Motor neuron (in vitro differentiated cells): ENCODE measurements around the gene ITGB1BP1. TPM values are rescaled to one million over a fixed set of nuclear protein-coding genes. Genes with fewer than 3 reads are reported as not detected.

Experiments
- ATAC-seq, 8 experiments: fragments of 200-7000 bp; cut with Tn5 transposase; replicated peaks in 6 of 8; 2 replicates each; pipeline ENCODE4 v1.8.0; 2021; ENCODE audit warnings: mild to moderate bottlenecking in 8 of 8, moderate library complexity in 8 of 8
- H3K27ac ChIP-seq, 2 donors: fragments of 250-450 bp; sonication (Bioruptor Pico); 2 replicates each; pipeline ENCODE4 v1.9.0; 2021; ENCODE audit warnings: antibody characterized with exemption in 2 of 2, mild to moderate bottlenecking in 2 of 2, moderate library complexity in 1 of 2
- H3K4me1 ChIP-seq, 2 donors: fragments of 250-450 bp; sonication (Bioruptor Pico); replicated peaks in 1 of 2; 2 replicates each; pipeline ENCODE4 v1.6.1; 2021; ENCODE audit warnings: antibody characterized with exemption in 2 of 2, mild to moderate bottlenecking in 2 of 2, moderate library complexity in 1 of 2
- H3K4me3 ChIP-seq, 5 donors: fragments of 250-450 bp; sonication (Bioruptor Pico); 2 replicates each; pipeline ENCODE4 v1.9.0; 2021; ENCODE audit warnings: antibody characterized with exemption in 5 of 5, mild to moderate bottlenecking in 5 of 5, moderate library complexity in 4 of 5
- WGBS, 10 experiments: fragments of 450-650 bp; shearing (Covaris generic); methylation state at CpG; one replicate each; pipeline ENCODE4 v1.0.0; 2022; 5-methylcytosine and 5-hydroxymethylcytosine counted together
- in situ Hi-C, 9 experiments: fragments of 400-800 bp; cut with MboI; loops; one replicate each; pipeline ENCODE4 v1.15.0; 2021; ENCODE audit warnings: low sequenced_read_pairs in 9 of 9, low pct_unique_long_range_greater_than_20kb in 2 of 9; ENCODE audit not compliant: unreplicated experiment in 9 of 9
- total RNA-seq, 8 experiments: library from RNA; unstranded; fragments of 300-600 nt; gene quantifications; 2 replicates each; pipeline versions ENCODE4 v1.2.3 to v1.2.4, GENCODE V29; 2022

The ITGB1BP1 gene
- total RNA-seq, 8 experiments from 2014 or later, result 25.0 to 61.2 (median 38.5) TPM

DNA sequence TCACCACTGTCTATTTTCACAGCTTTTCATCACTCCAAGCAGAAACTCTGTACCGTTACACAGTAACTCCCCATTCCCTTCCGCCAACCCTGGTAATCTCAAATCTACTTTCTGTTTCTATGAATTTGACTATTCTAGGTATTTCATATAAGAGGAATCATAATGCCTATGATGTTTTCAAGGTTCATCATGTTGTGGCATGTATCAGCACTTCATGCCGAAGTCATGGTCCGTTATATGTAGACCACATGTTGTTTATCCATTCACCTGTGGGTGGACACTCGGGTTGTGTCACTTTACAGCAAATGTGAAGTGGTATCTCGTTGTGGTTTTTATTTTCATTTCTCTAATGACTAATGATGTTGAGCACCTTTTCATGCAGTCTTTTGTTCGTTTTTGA is 21.8 kb upstream of the ITGB1BP1 start:
- ATAC-seq, result no peak
- WGBS, 10 experiments, result 86 to 100% (median 96%) methylated on average over 1 to 7 of the region's 7 CpGs; no CpG with 5 or more reads in 2 of the 10 experiments
- H3K4me3 ChIP-seq, result no peak overlapping the region
- H3K4me1 ChIP-seq, result peaks cover 0 to 3% of the 10 kb centered on the region in 2 donors
- no peak overlapping the region for H3K27ac ChIP-seq
- in situ Hi-C loops, result no loop called here

DNA sequence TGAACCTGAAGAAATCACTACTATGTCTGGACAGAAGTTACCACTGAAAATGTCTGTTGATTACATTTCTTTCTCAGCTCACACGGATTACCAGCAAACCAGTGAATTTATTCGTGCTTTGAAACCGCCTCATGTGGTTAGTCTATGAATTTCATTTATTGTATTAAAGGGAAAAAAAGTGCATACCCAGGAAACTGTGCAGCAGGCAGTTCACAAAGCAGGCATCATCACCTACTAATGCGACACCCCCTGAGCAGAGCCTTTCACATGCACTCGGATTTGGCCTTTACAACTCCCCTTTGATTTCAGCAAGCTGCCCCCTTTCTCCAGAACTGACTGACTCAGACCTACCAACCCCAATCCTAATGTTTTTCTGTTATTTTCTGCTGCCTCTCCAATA is 20.2 kb upstream of the ITGB1BP1 start:
- 55 to 100% (median 90%) methylated on average over 1 to 5 of the region's 5 CpGs for WGBS, 10 experiments

DNA sequence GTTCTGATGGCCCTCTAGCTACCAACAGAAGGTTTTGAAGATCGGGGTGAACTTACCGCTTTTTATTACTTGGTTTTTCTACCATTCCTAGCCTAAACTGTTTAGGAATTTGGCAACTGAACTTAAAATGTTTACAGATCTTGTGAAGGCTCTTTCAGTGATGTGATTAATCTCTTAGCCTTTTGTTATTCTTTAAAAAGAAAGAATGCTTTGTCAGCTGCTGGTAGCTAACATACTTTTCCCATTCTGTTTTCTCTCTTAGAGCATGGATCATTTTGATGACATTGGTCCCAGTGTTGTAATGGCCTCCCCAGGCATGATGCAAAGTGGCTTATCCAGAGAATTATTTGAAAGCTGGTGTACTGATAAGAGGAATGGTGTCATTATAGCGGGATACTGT is 18.2 kb upstream of the ITGB1BP1 start:
- no peak overlapping the region for H3K4me3 ChIP-seq
- H3K27ac ChIP-seq, result no peak overlapping the region
- ATAC-seq, result peak in 3 of 8 experiments; percentile 24 to 89 (median 39)
- in situ Hi-C loops, result no loop called here
- WGBS, 10 experiments, result 35 to 100% (median 73%) methylated on average over 1 to 3 of the region's 3 CpGs
- peaks cover 0 to 3% of the 10 kb centered on the region in 2 donors for H3K4me1 ChIP-seq

More for the DNA sequence above, 20.2 kb upstream of the ITGB1BP1 start:
- in situ Hi-C loops, result no loop called here
- no peak for ATAC-seq
- Histone ChIP-seq H3K4me3 (no peak overlapping the region), H3K4me1 (peaks cover 0 to 3% of the 10 kb centered on the region in 2 donors), H3K27ac (no peak overlapping the region)

DNA sequence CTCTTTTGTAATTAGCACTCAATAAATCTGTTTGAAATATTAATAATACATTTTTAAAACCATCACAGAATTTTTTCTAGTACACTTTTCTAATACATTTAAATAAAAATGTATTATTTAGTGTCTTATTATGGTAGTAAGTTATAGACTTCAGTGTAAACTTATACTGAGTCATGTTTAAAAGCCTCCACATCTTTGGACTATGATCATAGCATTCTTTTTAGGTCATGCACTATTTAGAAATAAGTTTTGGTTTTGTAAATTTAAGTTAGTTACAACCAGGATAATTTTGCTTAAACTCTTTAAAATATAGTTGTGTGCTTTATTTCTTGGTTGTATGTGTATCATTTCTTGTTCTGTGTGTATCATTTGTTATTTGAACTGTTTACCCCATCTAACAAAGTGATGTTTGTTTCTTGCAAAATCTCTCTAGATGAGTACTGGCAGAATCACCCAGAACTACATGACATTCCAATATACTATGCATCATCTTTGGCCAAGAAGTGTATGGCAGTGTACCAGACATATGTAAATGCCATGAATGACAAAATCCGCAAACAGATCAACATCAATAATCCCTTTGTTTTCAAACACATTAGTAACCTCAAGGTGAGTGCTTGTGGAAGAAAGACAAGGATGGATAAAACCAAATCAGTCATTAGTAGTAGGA is 16.9 kb upstream of the ITGB1BP1 start:
- peak in 2 of 8 experiments; percentile 25 to 53 for ATAC-seq
- 44 to 100% (median 80%) methylated on average over 1 of the region's 1 CpG; no CpG with 5 or more reads in 5 of the 10 experiments for WGBS, 10 experiments

DNA sequence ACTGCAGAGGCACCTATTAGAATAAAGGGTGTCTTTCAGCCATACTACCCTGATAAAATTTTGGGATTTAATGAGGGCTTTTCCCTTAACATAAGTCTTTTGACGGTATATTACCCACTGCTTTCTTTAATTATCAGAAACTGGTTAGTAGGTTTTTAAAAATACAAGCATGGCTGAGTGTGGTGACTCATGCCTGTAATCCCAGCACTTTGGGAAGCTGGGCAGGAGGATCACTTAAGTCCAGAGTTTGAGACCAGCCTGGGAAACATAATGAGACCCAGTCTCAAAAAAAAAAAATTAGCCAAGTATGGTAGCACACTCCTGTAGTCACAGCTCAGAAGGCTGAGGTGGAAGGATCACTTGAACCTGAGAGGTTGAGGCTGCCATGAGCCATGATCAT is 16.2 kb upstream of the ITGB1BP1 start:
- 100% methylated on average over 1 of the region's 1 CpG; no CpG with 5 or more reads in 2 of the 10 experiments for WGBS, 10 experiments
- H3K27ac ChIP-seq, result no peak overlapping the region
- in situ Hi-C loops, result no loop called here

More for the DNA sequence above, 16.9 kb upstream of the ITGB1BP1 start:
- Histone ChIP-seq H3K4me3 (no peak overlapping the region), H3K27ac (no peak overlapping the region), H3K4me1 (peaks cover 0 to 3% of the 10 kb centered on the region in 2 donors)
- in situ Hi-C loops, result no loop called here

DNA sequence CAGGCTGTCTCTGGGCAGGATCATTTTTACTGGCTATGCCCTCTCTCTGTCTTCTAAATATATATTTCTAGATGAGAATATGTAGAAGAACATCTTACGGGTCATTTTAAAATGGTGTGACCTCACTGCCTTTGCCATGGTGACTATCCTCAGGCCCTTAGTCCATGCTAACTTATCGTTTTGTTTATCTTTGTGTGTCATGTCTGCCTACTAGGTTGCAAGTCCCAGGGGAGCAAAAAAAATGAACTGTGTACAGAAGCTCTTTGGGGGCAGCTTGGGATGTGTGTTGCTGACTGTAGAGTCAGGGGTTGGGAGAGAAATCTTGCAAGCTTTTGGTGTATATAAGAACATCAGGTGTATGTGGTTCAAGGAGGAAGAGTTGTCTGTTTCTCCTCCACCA is 11.2 kb upstream of the ITGB1BP1 start:
- Histone ChIP-seq H3K4me3 (no peak overlapping the region), H3K27ac (no peak overlapping the region), H3K4me1 (no peaks in the 10 kb centered on the region)
- ATAC-seq, result no peak
- WGBS, 10 experiments, result 0 to 100% (median 94%) methylated on average over 1 to 2 of the region's 2 CpGs; no CpG with 5 or more reads in 2 of the 10 experiments
- in situ Hi-C loops, result no loop called here

More for the DNA sequence above, 16.2 kb upstream of the ITGB1BP1 start:
- H3K4me1 ChIP-seq, result peaks cover 0 to 3% of the 10 kb centered on the region in 2 donors
- no peak for ATAC-seq
- H3K4me3 ChIP-seq, result no peak overlapping the region

DNA sequence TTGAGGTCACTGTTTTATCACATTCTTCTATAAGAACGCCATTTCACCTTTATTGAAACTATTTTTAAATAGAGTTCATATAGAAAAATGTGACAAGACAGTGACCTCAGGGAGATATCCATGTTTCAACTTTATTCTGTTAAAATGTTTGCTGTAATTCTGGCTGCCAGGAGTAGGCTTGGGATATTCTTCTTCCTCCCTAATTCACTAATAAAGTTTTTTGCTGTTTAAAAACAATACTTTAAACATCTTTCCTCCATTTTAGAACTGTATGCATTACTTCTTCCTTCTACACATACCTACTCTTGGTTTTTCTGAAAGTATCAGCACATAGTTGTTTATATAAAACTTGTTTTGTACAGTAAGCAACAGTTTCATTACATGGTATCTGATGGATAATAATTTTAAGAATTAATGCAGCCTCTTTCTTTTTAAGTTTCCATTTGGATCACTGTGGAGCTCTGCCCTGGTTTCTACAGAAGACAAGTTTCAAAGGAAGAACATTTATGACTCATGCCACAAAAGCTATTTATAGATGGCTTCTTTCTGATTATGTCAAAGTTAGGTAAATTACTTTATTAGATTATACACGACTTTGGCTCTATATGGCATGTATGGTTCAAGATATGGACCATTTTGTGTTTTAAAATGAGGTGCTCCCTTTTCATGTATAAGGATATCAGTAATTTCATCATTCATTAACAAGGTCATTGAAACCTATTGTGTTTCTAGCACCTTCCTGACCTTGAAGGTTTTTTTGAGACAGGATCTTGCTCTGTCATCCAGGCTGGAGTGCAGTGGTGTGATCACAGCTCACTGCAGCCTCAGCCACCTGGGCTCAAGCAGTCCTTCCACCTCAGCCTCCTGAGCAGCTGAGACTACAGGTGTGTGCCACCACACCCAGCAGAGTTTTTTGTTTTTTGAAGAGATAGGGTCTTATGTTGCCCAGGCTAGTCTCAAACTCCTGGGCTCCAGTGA is 7.3 kb upstream of the ITGB1BP1 start:
- Histone ChIP-seq H3K27ac (no peak overlapping the region), H3K4me3 (no peak overlapping the region), H3K4me1 (no peaks in the 10 kb centered on the region)
- ATAC-seq, result no peak
- 17 to 100% (median 80%) methylated on average over 1 to 2 of the region's 2 CpGs for WGBS, 10 experiments
- in situ Hi-C loops, result no loop called here

DNA sequence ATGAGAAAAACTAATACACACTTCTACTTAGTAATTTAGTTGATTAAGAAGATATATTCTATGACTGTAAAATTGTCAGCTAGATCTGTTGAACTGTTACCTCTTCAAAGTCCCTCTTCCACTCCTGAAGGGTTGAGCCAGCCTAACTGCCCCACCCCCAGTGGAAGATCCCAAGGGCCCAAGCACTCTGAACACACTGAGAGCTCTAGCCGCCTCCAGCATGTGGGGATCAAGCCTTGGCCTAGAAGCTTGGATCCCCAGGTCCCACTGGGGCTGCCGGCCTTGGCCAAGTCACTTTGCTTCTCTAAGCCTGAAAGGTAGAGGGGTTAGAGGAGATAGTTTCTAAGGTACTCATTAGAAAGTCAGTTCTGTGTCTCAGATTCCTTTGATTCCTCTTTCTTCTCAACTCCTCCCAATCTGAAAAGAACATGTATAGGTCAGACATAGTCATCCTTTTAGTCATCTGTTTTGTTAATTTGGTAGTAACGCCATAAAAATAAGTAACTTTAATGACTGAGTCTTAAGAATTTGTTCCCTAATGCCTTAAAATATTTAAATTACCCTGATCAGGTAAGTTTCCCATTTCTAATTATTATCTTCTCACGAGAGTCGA is 5.7 kb upstream of the ITGB1BP1 start:
- WGBS, 10 experiments, result 64 to 100% (median 78%) methylated on average over 2 to 4 of the region's 5 CpGs; no CpG with 5 or more reads in 1 of the 10 experiments
- H3K4me3 ChIP-seq, result no peak overlapping the region
- ATAC-seq, result no peak
- in situ Hi-C loops, result no loop called here
- no peak overlapping the region for H3K27ac ChIP-seq
- H3K4me1 ChIP-seq, result peaks cover 7 to 8% of the 10 kb centered on the region in 2 donors

DNA sequence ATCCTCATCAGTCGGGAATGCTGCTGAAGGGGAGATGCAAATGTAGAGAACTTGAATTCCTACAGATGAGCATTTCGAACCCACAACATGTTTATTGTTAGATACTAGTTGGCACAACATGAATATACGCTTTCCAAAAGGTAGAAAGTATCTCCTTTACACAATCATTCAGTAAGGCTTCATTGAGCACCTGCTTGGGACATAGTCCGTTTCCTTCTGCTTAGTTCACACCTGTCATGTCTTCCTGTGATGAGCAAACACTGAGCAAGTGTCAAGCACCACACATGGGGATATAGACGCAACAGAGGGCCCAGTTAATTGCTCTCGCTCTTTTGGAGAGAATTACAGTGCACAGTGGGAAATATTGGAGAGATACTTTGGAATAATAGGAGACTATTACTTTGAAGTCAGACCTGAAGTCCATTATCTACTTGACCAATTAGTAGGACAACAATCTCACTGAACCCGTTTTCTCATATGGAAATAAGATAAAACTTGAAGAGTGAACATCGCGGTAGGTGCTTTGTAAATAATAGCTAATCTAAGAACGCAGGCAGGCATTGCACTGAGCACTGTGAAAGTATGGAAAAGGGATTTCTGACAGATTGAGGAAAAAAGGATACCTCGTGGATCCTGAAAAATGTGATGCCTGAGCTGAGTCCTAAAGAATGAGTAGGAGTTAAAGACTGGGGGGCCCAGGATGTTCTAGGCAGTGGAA is 1.3 kb upstream of the ITGB1BP1 start:
- Histone ChIP-seq H3K27ac (no peak overlapping the region), H3K4me1 (peaks cover 13 to 21% of the 10 kb centered on the region in 2 donors), H3K4me3 (peak overlapping the region; percentile 59 to 98 (median 84))
- WGBS, 10 experiments, result 20 to 100% (median 65%) methylated on average over 1 to 10 of the region's 11 CpGs
- ATAC-seq, result no peak
- in situ Hi-C loops, result no loop called here

DNA sequence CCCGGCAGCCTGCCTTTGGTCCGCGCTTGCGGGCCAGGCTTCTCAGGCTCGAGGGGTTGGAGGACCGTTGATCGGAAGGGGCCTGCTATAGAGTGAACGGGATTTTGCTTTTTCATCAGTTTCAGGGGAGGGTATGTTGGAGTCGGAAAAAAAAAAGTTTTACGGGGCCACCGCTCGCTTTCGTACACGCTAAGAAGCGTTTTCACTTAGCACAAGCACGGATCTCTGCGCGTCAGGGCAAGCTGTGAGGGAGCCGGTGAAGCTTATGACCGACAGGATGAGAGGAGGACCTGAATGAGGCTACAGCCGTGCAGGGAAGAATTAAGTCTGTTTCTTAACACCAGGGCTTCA is 569 bp upstream of the ITGB1BP1 start:
- Histone ChIP-seq H3K27ac (peak overlapping the region; percentile 66 to 89), H3K4me1 (peaks cover 13 to 21% of the 10 kb centered on the region in 2 donors), H3K4me3 (peak overlapping the region; percentile 59 to 98 (median 84))
- in situ Hi-C loops, result no loop called here
- WGBS, 10 experiments, result 0 to 1% (median 0%) methylated on average over 3 to 15 of the region's 21 CpGs; no CpG with 5 or more reads in 3 of the 10 experiments
- peak in 3 of 8 experiments; percentile 5 to 8 (median 7) for ATAC-seq

DNA sequence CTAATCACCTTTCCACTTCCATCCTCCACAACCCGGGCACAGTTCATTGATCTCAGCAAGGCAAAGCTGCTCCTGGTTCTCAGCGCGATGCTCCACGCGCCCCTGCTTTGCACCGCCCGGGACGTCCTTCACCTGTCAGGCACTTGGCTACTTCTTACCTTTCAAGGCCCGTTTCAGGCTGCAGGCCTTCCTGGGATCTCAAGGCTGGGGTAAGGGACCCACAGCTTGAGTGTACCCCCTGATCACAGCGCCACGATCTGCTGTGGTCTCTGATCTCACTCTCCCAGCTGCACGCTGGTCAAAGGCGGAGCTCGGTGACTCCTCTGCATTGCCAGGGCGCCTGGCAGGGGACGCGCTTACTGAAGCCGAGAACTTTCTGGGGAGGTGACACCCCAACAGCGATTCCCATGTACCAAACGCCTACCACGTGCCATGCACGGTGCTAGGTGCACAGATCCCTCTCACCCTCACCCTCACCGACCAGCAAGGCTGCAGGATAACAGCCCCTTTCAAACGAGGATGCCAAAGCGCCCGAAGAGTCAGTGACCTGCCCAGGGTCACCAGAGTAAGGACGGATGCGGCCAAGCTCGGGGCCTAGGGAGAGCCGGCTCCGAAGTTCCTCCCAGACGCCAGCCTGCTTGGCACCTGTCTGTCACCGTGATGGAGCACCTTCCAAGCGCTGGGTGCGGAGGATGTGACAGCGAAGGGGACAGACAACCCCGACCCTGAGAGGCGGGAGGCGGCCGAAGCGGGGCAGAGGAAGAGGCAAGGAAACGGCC is 818 bp downstream of the ITGB1BP1 start:
- 0 to 21% (median 2%) methylated on average over 3 to 28 of the region's 42 CpGs; no CpG with 5 or more reads in 3 of the 10 experiments for WGBS, 10 experiments
- in situ Hi-C loops, result no loop called here
- ATAC-seq, result peak; percentile 6 to 27 (median 16)
- peak overlapping the region; percentile 59 to 98 (median 84) for H3K4me3 ChIP-seq
- H3K4me1 ChIP-seq, result peaks cover 13 to 21% of the 10 kb centered on the region in 2 donors
- H3K27ac ChIP-seq, result peak overlapping the region; percentile 70 to 89

DNA sequence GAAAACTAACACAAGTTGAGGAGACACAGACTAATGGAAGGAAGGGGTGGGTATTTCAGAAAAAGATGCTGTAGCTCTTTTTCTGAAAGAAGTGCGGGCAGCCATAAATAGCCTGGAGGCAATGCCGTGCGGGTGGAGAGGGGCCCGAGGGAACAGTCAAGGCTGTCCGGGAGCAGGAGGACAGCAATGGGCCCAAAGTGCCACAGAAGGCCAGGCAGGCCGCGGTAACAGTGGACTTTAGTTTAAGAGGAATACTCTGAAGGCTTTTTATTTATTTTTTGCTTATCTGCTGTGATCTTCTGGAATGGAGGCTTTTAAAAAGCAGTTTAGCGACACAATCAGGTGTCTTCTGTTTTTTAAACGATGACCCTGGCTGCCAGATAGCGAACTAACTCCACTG is 2.8 kb downstream of the ITGB1BP1 start:
- no peak overlapping the region for H3K4me3 ChIP-seq
- in situ Hi-C loops, result no loop called here

More for the DNA sequence above, 2.8 kb downstream of the ITGB1BP1 start:
- H3K27ac ChIP-seq, result no peak overlapping the region
- ATAC-seq, result no peak
- 69 to 100% (median 94%) methylated on average over 1 to 8 of the region's 10 CpGs; no CpG with 5 or more reads in 3 of the 10 experiments for WGBS, 10 experiments
- peaks cover 13 to 21% of the 10 kb centered on the region in 2 donors for H3K4me1 ChIP-seq
